DOHH2 (cell line): ENCODE results near the gene FADD.

ENCODE experiments used
- H3F3A ChIP-seq: fragments of 200-600 bp; sonication (generic), shearing (Covaris generic); 2 replicates; pipeline ENCODE4 v1.6.0; 2016; ENCODE audit warnings: antibody characterized with exemption, mild to moderate bottlenecking; ENCODE audit not compliant: control insufficient read depth, insufficient read depth
- H3K27ac ChIP-seq: fragments of 200-600 bp; sonication (generic); 2 replicates; pipeline ENCODE4 v1.5.1; 2014; ENCODE audit warnings: low read depth, mild to moderate bottlenecking, low read length, moderate library complexity
- H3K27me3 ChIP-seq: fragments of 200-600 bp; sonication (generic); 2 replicates; pipeline ENCODE4 v1.6.1; 2014; ENCODE audit warnings: mild to moderate bottlenecking, low read length, mixed read lengths; ENCODE audit not compliant: control insufficient read depth
- H3K36me3 ChIP-seq: fragments of 200-600 bp; sonication (generic); 2 replicates; pipeline ENCODE4 v1.6.1; 2014; ENCODE audit warnings: mild to moderate bottlenecking, low read length, moderate library complexity, mixed read lengths; ENCODE audit not compliant: control insufficient read depth
- H3K4me1 ChIP-seq: fragments of 200-600 bp; sonication (generic); 2 replicates; pipeline ENCODE4 v1.6.1; 2014; ENCODE audit warnings: mild to moderate bottlenecking, low read length, mixed read lengths; ENCODE audit not compliant: control insufficient read depth
- H3K4me2 ChIP-seq: fragments of 200-600 bp; sonication (generic); 2 replicates; pipeline ENCODE4 v1.6.0; 2014; ENCODE audit warnings: mild to moderate bottlenecking, low read length, moderate library complexity
- H3K4me3 ChIP-seq: fragments of 200-600 bp; sonication (generic); 2 replicates; pipeline ENCODE4 v1.5.1; 2014; ENCODE audit warnings: mild to moderate bottlenecking, low read length, mixed read lengths
- H3K79me2 ChIP-seq: fragments of 200-600 bp; sonication (generic); 2 replicates; pipeline ENCODE4 v1.6.1; 2014; ENCODE audit warnings: mild to moderate bottlenecking, low read length, mixed read lengths; ENCODE audit not compliant: control insufficient read depth
- H3K9me2 ChIP-seq: fragments of 200-600 bp; sonication (generic); replicated peaks from 2 replicates; pipeline ENCODE4 v1.6.1; 2014; ENCODE audit warnings: mild to moderate bottlenecking, low read length, mixed read lengths; ENCODE audit not compliant: control insufficient read depth
- H3K9me3 ChIP-seq: fragments of 200-600 bp; sonication (generic); 2 replicates; pipeline ENCODE4 v1.6.1; 2014; ENCODE audit warnings: antibody characterized with exemption, low read length, mixed read lengths; ENCODE audit not compliant: control insufficient read depth, insufficient read depth
- H4K20me1 ChIP-seq: fragments of 200-600 bp; sonication (generic); 2 replicates; pipeline ENCODE4 v1.6.0; 2014; ENCODE audit warnings: low read depth, mild to moderate bottlenecking, antibody characterized with exemption, low read length, moderate library complexity; ENCODE audit not compliant: control insufficient read depth, insufficient read depth
- EZH2phosphoT487 ChIP-seq: fragments of 200-600 bp; sonication (generic); IDR thresholded peaks from 2 replicates; pipeline ENCODE4 v1.6.1; 2017; ENCODE audit warnings: borderline replicate concordance, mild to moderate bottlenecking, antibody characterized with exemption, low read length, moderate library complexity, mixed read lengths
- TF ChIP-seq, protein P1 (sequence below): fragments of 200-600 bp; sonication (generic); IDR thresholded peaks from one replicate; pipeline ENCODE4 v1.5.1; 2014; ENCODE audit warnings: antibody characterized with exemption, mild to moderate bottlenecking, low read depth, low read length; ENCODE audit not compliant: poor library complexity, severe bottlenecking

FADD gene

GRCh38 chr11:70246196-70246595, 43.1 kb downstream of the FADD start:
- H3K9me2 ChIP-seq, result no peaks in the 10 kb centered on the region
- H3K79me2 ChIP-seq, result no peaks in the 10 kb centered on the region
- no peaks in the 10 kb centered on the region; the same call in none of the 2 replicates for H3K27me3 ChIP-seq
- no peak overlapping the region for H3K27ac ChIP-seq
- H3F3A ChIP-seq, result no peaks in the 10 kb centered on the region
- H3K4me2 ChIP-seq, result no peak overlapping the region
- no peaks in the 10 kb centered on the region for H3K4me1 ChIP-seq
- H4K20me1 ChIP-seq, result no peaks in the 10 kb centered on the region
- H3K36me3 ChIP-seq, result no peaks in the 10 kb centered on the region
- TF ChIP-seq, protein P1, sequence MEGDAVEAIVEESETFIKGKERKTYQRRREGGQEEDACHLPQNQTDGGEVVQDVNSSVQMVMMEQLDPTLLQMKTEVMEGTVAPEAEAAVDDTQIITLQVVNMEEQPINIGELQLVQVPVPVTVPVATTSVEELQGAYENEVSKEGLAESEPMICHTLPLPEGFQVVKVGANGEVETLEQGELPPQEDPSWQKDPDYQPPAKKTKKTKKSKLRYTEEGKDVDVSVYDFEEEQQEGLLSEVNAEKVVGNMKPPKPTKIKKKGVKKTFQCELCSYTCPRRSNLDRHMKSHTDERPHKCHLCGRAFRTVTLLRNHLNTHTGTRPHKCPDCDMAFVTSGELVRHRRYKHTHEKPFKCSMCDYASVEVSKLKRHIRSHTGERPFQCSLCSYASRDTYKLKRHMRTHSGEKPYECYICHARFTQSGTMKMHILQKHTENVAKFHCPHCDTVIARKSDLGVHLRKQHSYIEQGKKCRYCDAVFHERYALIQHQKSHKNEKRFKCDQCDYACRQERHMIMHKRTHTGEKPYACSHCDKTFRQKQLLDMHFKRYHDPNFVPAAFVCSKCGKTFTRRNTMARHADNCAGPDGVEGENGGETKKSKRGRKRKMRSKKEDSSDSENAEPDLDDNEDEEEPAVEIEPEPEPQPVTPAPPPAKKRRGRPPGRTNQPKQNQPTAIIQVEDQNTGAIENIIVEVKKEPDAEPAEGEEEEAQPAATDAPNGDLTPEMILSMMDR, result no peak
- no peak for TF ChIP-seq EZH2phosphoT487
- H3K9me3 ChIP-seq, result no peaks in the 10 kb centered on the region
- H3K4me3 ChIP-seq, result no peak overlapping the region

GRCh38 chr11:70247042-70247709, 44.1 kb downstream of the FADD start:
- H3K79me2 ChIP-seq, result no peaks in the 10 kb centered on the region
- H3K9me3 ChIP-seq, result no peaks in the 10 kb centered on the region
- no peak overlapping the region for H3K27ac ChIP-seq
- H3K9me2 ChIP-seq, result no peaks in the 10 kb centered on the region
- H3F3A ChIP-seq, result no peaks in the 10 kb centered on the region
- H4K20me1 ChIP-seq, result no peaks in the 10 kb centered on the region
- no peaks in the 10 kb centered on the region for H3K4me1 ChIP-seq
- H3K27me3 ChIP-seq, result no peaks in the 10 kb centered on the region; the same call in none of the 2 replicates
- TF ChIP-seq, protein P1, result no peak
- TF ChIP-seq EZH2phosphoT487, result no peak
- H3K4me3 ChIP-seq, result no peak overlapping the region
- no peak overlapping the region for H3K4me2 ChIP-seq
- no peaks in the 10 kb centered on the region for H3K36me3 ChIP-seq

- Histone ChIP-seq H3K4me3 (no peak overlapping the region), H3F3A (no peaks in the 10 kb centered on the region), H3K4me2 (no peak overlapping the region), H3K79me2 (no peaks in the 10 kb centered on the region), H3K9me3 (no peaks in the 10 kb centered on the region), H3K9me2 (no peaks in the 10 kb centered on the region), H3K36me3 (no peaks in the 10 kb centered on the region), H4K20me1 (no peaks in the 10 kb centered on the region), H3K4me1 (peaks cover 2% of the 10 kb centered on the region), H3K27me3 (no peaks in the 10 kb centered on the region; the same call in none of the 2 replicates), H3K27ac (no peak overlapping the region)
- TF ChIP-seq EZH2phosphoT487, result no peak
- TF ChIP-seq, protein P1, result no peak
Measured at GRCh38 chr11:70247710-70248072, 44.6 kb downstream of the FADD start.
